ENCODE results near the gene GALNTL6.

DNA sequence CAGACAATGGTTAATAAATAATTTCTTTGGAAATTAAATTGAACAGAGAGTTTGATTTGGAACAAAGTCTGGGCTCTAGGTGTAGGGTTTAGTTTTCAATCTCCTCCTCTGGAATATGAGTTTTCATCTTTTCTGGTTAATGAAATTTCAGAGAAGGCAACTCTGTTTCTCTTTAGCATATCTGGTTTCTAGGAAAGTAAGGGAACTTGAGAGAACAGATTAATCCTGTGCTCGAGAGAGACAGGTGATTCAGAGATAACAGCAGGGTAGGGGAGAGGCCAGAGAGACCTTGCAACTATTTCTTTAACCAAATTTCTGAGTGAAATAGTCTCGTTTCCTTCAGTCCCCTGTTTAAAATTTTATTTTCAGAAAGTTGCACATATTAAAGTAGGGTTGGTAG, 275.4 kb downstream of the GALNTL6 start:
- TF ChIP-seq, protein P1, sequence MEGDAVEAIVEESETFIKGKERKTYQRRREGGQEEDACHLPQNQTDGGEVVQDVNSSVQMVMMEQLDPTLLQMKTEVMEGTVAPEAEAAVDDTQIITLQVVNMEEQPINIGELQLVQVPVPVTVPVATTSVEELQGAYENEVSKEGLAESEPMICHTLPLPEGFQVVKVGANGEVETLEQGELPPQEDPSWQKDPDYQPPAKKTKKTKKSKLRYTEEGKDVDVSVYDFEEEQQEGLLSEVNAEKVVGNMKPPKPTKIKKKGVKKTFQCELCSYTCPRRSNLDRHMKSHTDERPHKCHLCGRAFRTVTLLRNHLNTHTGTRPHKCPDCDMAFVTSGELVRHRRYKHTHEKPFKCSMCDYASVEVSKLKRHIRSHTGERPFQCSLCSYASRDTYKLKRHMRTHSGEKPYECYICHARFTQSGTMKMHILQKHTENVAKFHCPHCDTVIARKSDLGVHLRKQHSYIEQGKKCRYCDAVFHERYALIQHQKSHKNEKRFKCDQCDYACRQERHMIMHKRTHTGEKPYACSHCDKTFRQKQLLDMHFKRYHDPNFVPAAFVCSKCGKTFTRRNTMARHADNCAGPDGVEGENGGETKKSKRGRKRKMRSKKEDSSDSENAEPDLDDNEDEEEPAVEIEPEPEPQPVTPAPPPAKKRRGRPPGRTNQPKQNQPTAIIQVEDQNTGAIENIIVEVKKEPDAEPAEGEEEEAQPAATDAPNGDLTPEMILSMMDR (conservative IDR thresholded peaks at IDR 0.05): no peak
- TF ChIP-seq EZH2 (IDR thresholded peaks at IDR 0.05; ENCODE audit: low read depth): no peak
